ENCODE data around the gene SOAT2. TPM values are rescaled to one million over a fixed set of nuclear protein-coding genes. Genes with fewer than 3 reads are reported as not detected.
"Not testable (repeated sequence)": the region's sequence is repeated elsewhere in the genome, so short reads cannot be mapped to it uniquely, and the experiment has no call there.

The SOAT2 gene
- total RNA-seq, 4 donors from 2014 or later: 0.31 TPM; not detected in 3

GRCh38 chr12:53091756-53092155 lies 11.5 kb upstream of the SOAT2 start:
- H3K27me3 ChIP-seq: no peaks in the 10 kb centered on the region
- ATAC-seq: no peak
- WGBS, 2 donors (ENCODE audit: low coverage in 1 of 2): 56 to 80% methylated on average over 1 to 2 of the region's 6 CpGs

DNA sequence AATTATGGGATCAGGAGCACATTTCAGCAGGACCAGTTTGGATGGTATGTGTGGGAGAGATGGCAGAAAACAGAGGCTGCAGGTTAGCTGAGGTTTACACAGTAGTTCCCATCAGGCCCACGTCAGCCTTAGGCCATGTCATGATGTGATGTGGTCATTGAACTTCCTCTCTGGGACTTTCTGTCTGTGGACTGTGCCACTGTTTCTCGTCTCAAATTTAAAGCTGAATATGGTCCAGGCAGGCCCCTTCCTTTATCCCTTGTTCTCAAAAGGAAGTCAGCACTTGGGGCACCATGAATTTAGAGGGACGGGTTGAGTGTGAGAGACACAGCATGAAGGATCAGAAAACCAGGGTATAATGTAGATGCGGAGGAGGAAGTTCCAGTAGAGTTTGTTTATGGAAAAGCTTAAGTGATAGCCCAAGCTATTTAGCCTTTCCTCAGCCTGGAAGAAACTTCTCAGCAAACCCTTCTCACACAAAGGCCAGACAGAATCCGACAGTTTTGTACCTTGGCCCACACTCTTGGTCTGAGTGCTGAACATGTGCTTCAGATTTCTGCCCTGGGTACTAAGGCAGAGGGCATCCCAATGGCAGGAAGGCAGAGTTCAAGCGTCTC lies 9.4 kb upstream of the SOAT2 start:
- Histone ChIP-seq H3K27me3 (no peaks in the 10 kb centered on the region), H3K27ac (peak overlapping the region in 3 of 4 donors; percentile 30 to 37 (median 32)), H3K4me3 (no peak overlapping the region), H3K9me3 (no peaks in the 10 kb centered on the region), H3K4me1 (peaks cover 0 to 58% (median 22%) of the 10 kb centered on the region in 3 donors), H3K36me3 (no peaks in the 10 kb centered on the region)
- 54 to 62% methylated on average over 3 of the region's 6 CpGs for WGBS, 2 donors (ENCODE audit: low coverage in 1 of 2)
- ATAC-seq: no peak
- no peak for TF ChIP-seq CTCF (IDR thresholded peaks at IDR 0.05)
- TF ChIP-seq EP300 (IDR thresholded peaks at IDR 0.05): no peak
- TF ChIP-seq POLR2A (IDR thresholded peaks at IDR 0.05): no peak
- no peak for TF ChIP-seq POLR2AphosphoS5 (IDR thresholded peaks at IDR 0.05)

More at GRCh38 chr12:53091756-53092155, 11.5 kb upstream of the SOAT2 start:
- no peaks in the 10 kb centered on the region for H3K9me3 ChIP-seq
- TF ChIP-seq POLR2A (IDR thresholded peaks at IDR 0.05): no peak
- no peak overlapping the region for H3K4me3 ChIP-seq
- H3K36me3 ChIP-seq: no peaks in the 10 kb centered on the region
- no peak overlapping the region for H3K27ac ChIP-seq
- H3K4me1 ChIP-seq: peaks cover 0 to 37% (median 7%) of the 10 kb centered on the region in 3 donors

DNA sequence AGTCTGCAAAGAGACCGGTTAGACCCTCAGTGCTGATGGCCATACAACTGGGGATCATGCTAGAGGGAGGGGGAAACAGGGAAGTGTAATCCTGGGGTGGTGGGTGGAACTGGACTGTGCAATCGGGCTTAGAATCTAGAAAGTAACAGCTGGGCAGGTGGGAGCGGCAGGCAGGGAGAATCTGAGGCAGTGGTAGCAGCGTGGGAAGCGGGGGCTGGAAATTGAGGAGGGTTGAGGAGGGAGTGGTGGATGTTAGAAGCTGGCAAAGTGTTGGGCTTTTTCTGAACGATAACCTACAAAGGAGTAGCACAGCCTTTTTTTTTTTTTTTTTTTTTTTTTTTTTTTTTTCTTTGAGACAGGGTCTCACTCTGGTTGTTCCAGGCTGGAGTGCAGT lies 8.9 kb upstream of the SOAT2 start:
- Histone ChIP-seq H3K27me3 (no peaks in the 10 kb centered on the region), H3K27ac (peak overlapping the region in 3 of 4 donors; percentile 30 to 37 (median 32)), H3K36me3 (no peaks in the 10 kb centered on the region), H3K4me3 (no peak overlapping the region), H3K4me1 (peaks cover 0 to 63% (median 26%) of the 10 kb centered on the region in 3 donors), H3K9me3 (no peaks in the 10 kb centered on the region)
- 67 to 73% methylated on average over 4 to 5 of the region's 6 CpGs for WGBS, 2 donors (ENCODE audit: low coverage in 1 of 2)
- no peak for TF ChIP-seq EP300 (IDR thresholded peaks at IDR 0.05)
- no peak for TF ChIP-seq POLR2A (IDR thresholded peaks at IDR 0.05)
- TF ChIP-seq CTCF (IDR thresholded peaks at IDR 0.05): no peak
- no peak for TF ChIP-seq POLR2AphosphoS5 (IDR thresholded peaks at IDR 0.05)
- no peak for ATAC-seq

GRCh38 chr12:53094796-53095595 lies 8.3 kb upstream of the SOAT2 start:
- peaks cover 0 to 67% (median 26%) of the 10 kb centered on the region in 3 donors for H3K4me1 ChIP-seq
- H3K4me3 ChIP-seq, H3K36me3 ChIP-seq, ATAC-seq, H3K9me3 ChIP-seq, H3K27me3 ChIP-seq: not testable (repeated sequence)
- peak overlapping the region in 2 of 4 donors; percentile 83 to 95 for H3K27ac ChIP-seq
- WGBS, 2 donors (ENCODE audit: low coverage in 1 of 2): 43 to 91% methylated on average over 1 to 2 of the region's 5 CpGs

DNA sequence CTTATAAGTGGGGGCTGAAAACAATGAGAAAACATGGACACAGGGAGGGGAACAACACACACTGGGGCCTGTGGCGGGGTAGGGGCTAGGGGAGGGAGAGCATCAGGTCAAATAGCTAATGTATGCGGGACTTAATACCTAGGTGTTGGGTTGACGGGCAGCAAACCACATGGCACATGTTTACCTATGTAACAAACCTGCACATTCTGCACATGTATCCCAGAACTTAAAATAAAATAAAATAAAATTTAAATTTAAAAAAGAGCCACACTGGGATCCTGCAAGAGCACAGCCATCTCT lies 7.7 kb upstream of the SOAT2 start:
- not testable (repeated sequence) for H3K36me3 ChIP-seq, H3K9me3 ChIP-seq, H3K4me3 ChIP-seq, H3K27me3 ChIP-seq, ATAC-seq
- Histone ChIP-seq H3K27ac (peak overlapping the region; percentile 25 to 97 (median 89)), H3K4me1 (peaks cover 0 to 73% (median 31%) of the 10 kb centered on the region in 3 donors)
- 89 to 93% methylated on average over 3 of the region's 3 CpGs for WGBS, 2 donors (ENCODE audit: low coverage in 1 of 2)

DNA sequence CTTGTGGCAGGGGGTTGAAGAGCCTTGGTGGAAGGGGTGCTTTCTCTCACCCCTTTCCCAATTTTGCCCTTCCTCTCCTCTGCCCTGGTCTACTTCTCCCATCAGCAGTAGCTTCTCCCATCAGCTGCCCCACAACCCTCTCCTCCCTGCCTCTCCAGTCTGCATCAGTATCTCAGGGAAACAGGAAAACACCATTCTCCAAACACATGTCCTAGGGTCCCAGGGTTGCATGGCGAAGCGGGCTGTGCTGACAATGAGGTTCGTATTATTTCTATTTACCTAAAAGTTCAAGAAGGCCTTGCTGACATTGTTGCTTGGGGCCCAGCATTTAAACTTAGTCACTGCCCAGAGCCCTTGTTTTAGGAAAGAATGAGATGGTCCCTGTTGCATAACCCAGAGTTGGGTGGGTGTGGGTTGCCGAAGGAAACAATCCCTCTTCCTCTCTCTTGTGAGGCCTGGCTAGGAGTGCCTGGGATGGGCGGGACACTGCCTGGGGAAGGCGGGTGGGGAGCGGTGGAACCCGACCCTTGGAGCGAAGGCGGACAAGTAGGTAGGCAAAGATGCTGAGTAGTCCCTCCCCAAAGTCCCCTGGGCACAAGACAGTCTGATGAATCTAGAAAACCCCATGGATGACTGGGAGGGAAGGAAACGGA lies 7.1 kb upstream of the SOAT2 start:
- peaks cover 0 to 75% (median 32%) of the 10 kb centered on the region in 3 donors for H3K4me1 ChIP-seq
- peak overlapping the region; percentile 43 to 83 for H3K4me3 ChIP-seq
- H3K9me3 ChIP-seq: no peaks in the 10 kb centered on the region
- H3K27me3 ChIP-seq: no peaks in the 10 kb centered on the region
- peak overlapping the region; percentile 56 to 97 (median 89) for H3K27ac ChIP-seq
- 50 to 86% methylated on average over 2 to 4 of the region's 11 CpGs for WGBS, 2 donors (ENCODE audit: low coverage in 1 of 2)
- peak; percentile 59 for TF ChIP-seq POLR2AphosphoS5 (IDR thresholded peaks at IDR 0.05)
- no peak for TF ChIP-seq EP300 (IDR thresholded peaks at IDR 0.05)
- ATAC-seq: peak; percentile 79
- peaks cover 0 to 9% of the 10 kb centered on the region in 2 donors for H3K36me3 ChIP-seq

Measured in gastroesophageal sphincter (tissue), 4 donors.